Kidney (tissue), 14 donors: ENCODE measurements around the gene TCF7L1. TPM values are rescaled to one million over a fixed set of nuclear protein-coding genes. Genes with fewer than 3 reads are reported as not detected.
"Not testable (repeated sequence)": the region's sequence is repeated elsewhere in the genome, so short reads cannot be mapped to it uniquely, and the experiment has no call there.

ENCODE experiments used
- DNase-seq, 5 donors: peaks; one replicate each; pipeline ENCODE4 v3.0.0-alpha.2; 2013 to 2020
- FAIRE-seq: peaks from 2 replicates; lab custom pipeline; 2012; peaks lifted over from hg19 to GRCh38; lab: Jason Lieb, UNC
- H3K27ac ChIP-seq, 2 donors: one replicate each; pipeline ENCODE4 v1.7.0; 2013; ENCODE audit warnings: low read depth in 2 of 2, low read length in 2 of 2, inconsistent platforms in 1 of 2
- H3K27me3 ChIP-seq: one replicate; pipeline ENCODE4 v1.7.1; 2013; ENCODE audit warnings: low read length, inconsistent platforms; ENCODE audit not compliant: control insufficient read depth, insufficient read depth
- H3K36me3 ChIP-seq, 3 donors: one replicate each; pipeline versions ENCODE4 v1.7.0 to v1.7.1; 2013; ENCODE audit warnings: low read length in 3 of 3, control low read depth in 1 of 3, inconsistent platforms in 1 of 3; ENCODE audit not compliant: insufficient read depth in 3 of 3, control insufficient read depth in 2 of 3
- H3K4me1 ChIP-seq, 3 donors: one replicate each; pipeline versions ENCODE4 v1.7.0 to v1.7.1; 2013; ENCODE audit warnings: low read length in 3 of 3, inconsistent platforms in 1 of 3, low read depth in 1 of 3; ENCODE audit not compliant: control insufficient read depth in 2 of 3, insufficient read depth in 2 of 3
- H3K4me3 ChIP-seq, 3 donors: one replicate each; pipeline versions ENCODE4 v1.7.0 to v1.8.1; 2013; ENCODE audit warnings: low read length in 3 of 3, control low read depth in 1 of 3, inconsistent platforms in 1 of 3
- H3K9ac ChIP-seq, 3 donors: one replicate each; pipeline versions ENCODE4 v1.7.0 to v1.7.1; 2013; ENCODE audit warnings: low read length in 3 of 3, control low read depth in 1 of 3, inconsistent platforms in 1 of 3
- H3K9me3 ChIP-seq, 3 donors: one replicate each; pipeline versions ENCODE4 v1.7.0 to v1.7.1; 2013; ENCODE audit warnings: low read length in 3 of 3, control low read depth in 1 of 3, inconsistent platforms in 1 of 3; ENCODE audit not compliant: control insufficient read depth in 2 of 3, insufficient read depth in 1 of 3
- intact Hi-C: fragments of 100-400 bp; cut with DNase I; formaldehyde crosslinking; loops from one replicate; pipeline ENCODE4 v1.11.1; 2022
- polyA plus RNA-seq: library from polyadenylated mRNA; stranded (reverse); fragments of 350-450 nt; fragmentation: Illumina TruSeq; extraction: RNeasy Lipid Tissue Mini Kit (QIAGEN cat#74804); gene quantifications from one replicate; pipeline ENCODE4 v1.2.3, GENCODE V29; 2014; ENCODE audit warnings: low read depth, low replicate concordance; ENCODE audit not compliant: insufficient read depth
- total RNA-seq: library from RNA; stranded (reverse); fragmentation: NEBNext Ultra II Directional; extraction: Animal tissue kit (Norgen Biotek cat#: 25700); gene quantifications from one replicate; pipeline ENCODE4 v1.2.1, GENCODE V29; 2021
- TF ChIP-seq, protein P1 (sequence below): IDR thresholded peaks from 3 replicates; pipeline ENCODE4 v1.5.1; 2012; ENCODE audit warnings: mild to moderate bottlenecking, moderate library complexity, borderline replicate concordance; ENCODE audit not compliant: insufficient read depth; ENCODE audit errors: extremely low read depth
- donor health status: control.
- donor health status: control.
- donor health status: control.
- donor health status: control.
- donor health status: control.
- donor health status: DM: yes; HTN: yes; CAD: no.
- donor health status: Normal renal cell carcinoma (clear cell type).

The TCF7L1 gene
- total and polyA plus RNA-seq, 2 donors from 2014 or later, result 10.2 to 12.5 TPM

DNA sequence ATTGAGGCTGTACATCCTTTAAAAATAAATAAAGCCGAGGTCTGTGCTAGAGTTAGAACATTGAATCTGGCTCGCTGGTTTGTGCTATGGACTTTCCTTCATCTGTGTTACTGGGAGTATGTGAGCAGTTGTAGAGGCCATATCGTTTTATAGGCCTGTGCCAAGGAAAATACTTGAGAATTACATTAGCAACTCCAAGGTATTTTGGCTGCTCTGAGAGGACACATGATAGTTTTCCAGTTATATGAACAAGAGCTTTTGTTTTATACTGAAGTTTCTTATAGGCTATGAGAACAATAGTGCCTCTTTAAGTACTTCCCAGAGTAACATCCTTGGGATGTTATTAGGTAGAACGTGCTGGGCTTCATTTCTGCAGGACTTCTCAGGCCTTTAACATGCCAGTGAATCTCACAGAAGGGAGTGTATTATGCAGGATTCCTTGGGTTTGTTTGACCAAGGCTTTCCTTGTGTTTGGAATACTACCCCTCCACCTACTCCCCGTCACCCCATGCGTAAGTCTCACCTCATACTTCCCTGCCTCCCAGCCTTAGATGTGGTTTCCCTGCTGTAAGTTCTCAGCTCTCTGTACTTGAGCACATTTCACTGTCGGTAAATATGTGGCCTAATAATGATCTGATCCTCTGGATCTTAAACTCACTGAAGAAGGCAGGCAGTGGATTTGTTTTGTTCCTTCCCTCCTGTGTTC, 21.0 kb downstream of the TCF7L1 start:
- no peak for FAIRE-seq
- Histone ChIP-seq H3K27me3 (no peaks in the 10 kb centered on the region), H3K9me3 (no peaks in the 10 kb centered on the region), H3K27ac (no peak overlapping the region), H3K4me3 (no peak overlapping the region), H3K36me3 (no peaks in the 10 kb centered on the region), H3K9ac (no peak overlapping the region), H3K4me1 (peaks cover 10 to 26% (median 15%) of the 10 kb centered on the region in 3 donors)
- TF ChIP-seq, protein P1, sequence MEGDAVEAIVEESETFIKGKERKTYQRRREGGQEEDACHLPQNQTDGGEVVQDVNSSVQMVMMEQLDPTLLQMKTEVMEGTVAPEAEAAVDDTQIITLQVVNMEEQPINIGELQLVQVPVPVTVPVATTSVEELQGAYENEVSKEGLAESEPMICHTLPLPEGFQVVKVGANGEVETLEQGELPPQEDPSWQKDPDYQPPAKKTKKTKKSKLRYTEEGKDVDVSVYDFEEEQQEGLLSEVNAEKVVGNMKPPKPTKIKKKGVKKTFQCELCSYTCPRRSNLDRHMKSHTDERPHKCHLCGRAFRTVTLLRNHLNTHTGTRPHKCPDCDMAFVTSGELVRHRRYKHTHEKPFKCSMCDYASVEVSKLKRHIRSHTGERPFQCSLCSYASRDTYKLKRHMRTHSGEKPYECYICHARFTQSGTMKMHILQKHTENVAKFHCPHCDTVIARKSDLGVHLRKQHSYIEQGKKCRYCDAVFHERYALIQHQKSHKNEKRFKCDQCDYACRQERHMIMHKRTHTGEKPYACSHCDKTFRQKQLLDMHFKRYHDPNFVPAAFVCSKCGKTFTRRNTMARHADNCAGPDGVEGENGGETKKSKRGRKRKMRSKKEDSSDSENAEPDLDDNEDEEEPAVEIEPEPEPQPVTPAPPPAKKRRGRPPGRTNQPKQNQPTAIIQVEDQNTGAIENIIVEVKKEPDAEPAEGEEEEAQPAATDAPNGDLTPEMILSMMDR, result no peak
- DNase-seq, result peak in 1 of 5 donors; percentile 60
- intact Hi-C loops, result no loop called here

DNA sequence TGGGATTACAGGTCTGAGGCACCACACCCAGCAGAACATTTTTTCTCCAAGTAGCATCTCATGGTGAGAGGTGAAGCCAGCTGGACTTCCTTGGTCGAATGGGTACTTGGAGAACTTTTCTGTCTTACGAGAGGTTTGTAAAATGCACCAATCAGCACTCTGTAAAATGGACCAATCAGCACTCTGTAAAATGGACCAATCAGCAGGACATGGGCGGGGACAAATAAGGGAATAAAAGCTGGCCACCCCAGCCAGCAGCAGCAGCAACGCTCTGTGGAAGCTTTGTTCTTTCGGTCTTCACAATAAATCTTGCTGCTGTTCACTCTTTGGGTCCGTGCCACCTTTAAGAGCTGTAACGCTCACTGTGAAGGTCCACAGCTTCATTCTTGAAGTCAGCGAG, 21.9 kb downstream of the TCF7L1 start:
- H3K9ac ChIP-seq, H3K36me3 ChIP-seq, H3K27me3 ChIP-seq, DNase-seq, H3K27ac ChIP-seq, H3K4me3 ChIP-seq, FAIRE-seq, intact Hi-C loops, H3K9me3 ChIP-seq: not testable (repeated sequence)
- peaks cover 10 to 32% (median 15%) of the 10 kb centered on the region in 3 donors for H3K4me1 ChIP-seq

DNA sequence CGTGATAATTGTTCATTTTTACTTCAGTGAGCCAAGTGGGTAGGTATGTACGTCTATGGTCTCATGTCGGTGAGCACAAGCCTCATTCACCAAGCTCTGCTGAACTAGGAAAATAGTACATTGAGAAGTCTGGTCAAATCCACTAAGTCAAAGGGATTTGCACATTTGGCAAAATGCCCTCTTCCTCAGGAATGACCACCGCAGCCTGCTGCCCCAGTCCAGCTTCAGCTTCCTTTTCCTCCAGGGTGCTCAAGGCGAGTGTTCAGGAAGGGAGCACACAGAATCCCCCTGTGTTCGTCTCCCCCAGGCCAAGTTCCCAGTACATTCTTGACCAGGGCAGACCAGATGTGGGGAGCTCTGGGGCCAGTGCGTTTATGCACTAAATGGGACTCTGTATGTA, 23.0 kb downstream of the TCF7L1 start:
- H3K27me3 ChIP-seq, result no peaks in the 10 kb centered on the region
- H3K4me3 ChIP-seq, result no peak overlapping the region
- no peaks in the 10 kb centered on the region for H3K36me3 ChIP-seq
- H3K27ac ChIP-seq, result peak overlapping the region in 1 of 2 donors; percentile 32
- TF ChIP-seq, protein P1, result no peak
- no peak for FAIRE-seq
- H3K9me3 ChIP-seq, result no peaks in the 10 kb centered on the region
- no peak overlapping the region for H3K9ac ChIP-seq
- intact Hi-C loops, result no loop called here
- H3K4me1 ChIP-seq, result peaks cover 10 to 32% (median 15%) of the 10 kb centered on the region in 3 donors
- peak in 3 of 5 donors; percentile 42 to 83 (median 80) for DNase-seq

DNA sequence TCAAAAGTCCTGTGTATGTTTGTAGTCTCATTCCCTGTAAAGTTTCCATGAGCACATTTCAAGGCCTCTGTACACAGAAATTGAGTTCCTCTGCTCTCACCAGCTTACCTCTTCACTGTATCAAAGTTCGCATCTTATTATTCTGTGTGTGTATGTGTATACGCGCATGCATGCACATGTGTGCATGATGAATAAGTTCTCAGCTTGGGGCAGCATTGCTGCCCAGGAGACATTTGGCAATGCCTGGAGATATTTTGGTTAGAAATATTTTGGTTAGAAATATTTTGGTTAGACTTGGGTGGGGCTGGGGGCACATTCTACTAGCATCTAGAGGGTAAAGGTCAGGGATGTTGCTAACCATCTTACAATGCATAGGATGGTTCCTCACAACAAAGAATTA, 23.4 kb downstream of the TCF7L1 start:
- FAIRE-seq (no peak), DNase-seq (no peak)
- no peak overlapping the region for H3K27ac ChIP-seq
- H3K27me3 ChIP-seq, result no peaks in the 10 kb centered on the region
- peaks cover 10 to 36% (median 15%) of the 10 kb centered on the region in 3 donors for H3K4me1 ChIP-seq
- no peaks in the 10 kb centered on the region for H3K36me3 ChIP-seq
- TF ChIP-seq, protein P1, result no peak
- H3K9me3 ChIP-seq, result no peaks in the 10 kb centered on the region
- H3K4me3 ChIP-seq, result no peak overlapping the region
- no peak overlapping the region for H3K9ac ChIP-seq
- intact Hi-C loops, result no loop called here
